MV-4-11 (cell line): Measurements from ENCODE around the gene ANKRD37.

Experiments used
- DNase-seq: peaks from one replicate; lab custom pipeline; 2025; lab: John Stamatoyannopoulos, UW

ANKRD37 gene

GRCh38 chr4:185421366-185422124, 24.9 kb downstream of the ANKRD37 start:
- DNase-seq: no peak

DNA sequence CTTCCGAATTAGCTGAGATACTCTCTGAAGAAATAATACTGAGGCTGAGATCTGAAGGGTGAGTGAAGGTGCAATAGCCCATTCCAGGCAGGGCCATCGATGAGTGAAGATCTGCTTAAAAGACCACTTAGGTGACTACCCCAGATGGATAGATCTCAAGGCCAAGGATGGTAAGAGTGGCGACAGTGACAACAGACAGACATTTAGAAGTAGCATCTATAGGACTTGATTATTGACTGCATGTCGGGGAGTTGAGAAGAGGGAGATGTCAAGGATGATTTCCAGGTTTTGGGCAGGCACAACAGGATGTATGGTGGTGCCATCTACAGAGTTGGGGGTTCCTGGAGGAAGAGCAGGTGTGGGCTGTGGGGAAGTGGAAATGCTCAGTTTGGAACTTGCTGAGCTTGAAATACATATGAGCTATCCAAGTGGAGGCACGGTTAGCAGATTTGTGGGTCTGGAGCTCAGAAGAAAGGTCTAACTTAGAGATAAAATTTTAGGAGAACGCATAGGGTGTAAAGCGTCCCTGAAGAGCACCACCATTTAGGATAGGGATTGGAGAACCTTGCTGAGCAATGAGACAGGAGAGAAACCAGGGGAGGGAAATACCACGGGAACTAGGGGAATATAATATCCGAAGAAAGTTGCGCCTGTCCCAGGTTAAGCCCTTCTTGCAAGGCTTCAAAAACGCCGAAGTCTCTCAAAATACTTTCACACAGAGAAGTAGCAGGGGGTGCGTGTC, 28.4 kb downstream of the ANKRD37 start:
- DNase-seq: peak; percentile 11

- DNase-seq: peak; percentile 75
These were observed 29.2 kb downstream of the ANKRD37 start, which contains the start of gene UFSP2 for GRCh38 chr4:185425647-185426352. Gene UFSP2, minus strand, starts transcription at chr4:185425964. Its CDS starts 96 bp downstream, at chr4:185425868.

DNA sequence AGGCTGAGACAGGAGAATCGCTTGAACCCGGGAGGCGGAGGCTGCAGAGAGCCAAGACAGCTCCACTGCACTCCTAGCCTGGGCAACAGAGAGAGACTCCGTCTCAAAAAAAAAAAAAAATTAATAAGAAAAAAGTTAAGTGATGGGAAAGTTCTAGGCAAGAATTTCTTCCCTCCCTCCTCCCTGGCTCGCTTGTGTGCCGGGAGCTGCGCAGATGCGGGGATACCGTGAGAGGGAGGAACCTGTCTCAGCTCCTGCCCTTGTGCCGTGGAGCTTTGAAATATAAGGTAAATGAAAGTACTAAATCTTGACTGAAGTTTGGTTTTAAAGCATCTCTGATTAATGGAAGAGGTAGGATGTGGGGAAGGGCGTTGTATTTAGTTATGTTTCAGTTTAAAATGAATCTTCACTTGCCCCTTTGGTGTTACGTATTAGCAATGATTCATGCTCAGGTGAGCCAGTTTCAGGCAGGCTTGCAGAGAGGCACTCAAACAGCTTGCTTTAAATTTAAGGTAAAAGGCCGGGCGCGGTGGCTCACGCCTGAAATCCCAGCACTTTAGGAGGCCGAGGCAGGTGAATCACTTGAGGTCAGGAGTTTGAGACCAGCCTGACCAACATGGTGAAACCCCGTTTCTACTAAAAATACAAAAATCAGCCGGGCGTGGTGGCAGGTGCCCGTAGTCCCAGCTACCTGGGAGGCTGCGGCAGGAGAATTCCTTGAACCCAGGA, 30.5 kb downstream of the ANKRD37 start:
- no peak for DNase-seq

DNA sequence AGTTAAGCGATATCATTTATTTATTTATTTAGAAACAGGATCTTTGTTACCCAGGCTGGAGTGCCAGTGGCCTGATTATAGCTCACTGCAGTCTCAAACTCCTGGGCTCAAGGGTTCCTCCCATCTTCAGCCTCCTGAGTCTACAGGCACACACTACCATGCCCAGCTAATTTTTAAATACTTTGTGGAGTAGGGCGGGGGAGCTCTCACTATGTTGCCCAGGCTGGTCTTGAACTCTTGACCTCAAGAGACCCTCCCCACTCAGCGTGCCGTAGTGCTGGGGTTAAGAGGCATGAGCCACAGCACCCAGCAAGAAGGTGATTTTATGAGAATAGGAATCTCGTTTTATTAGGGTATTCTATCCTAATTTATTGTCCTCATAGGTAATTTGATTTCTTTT, 33.0 kb downstream of the ANKRD37 start:
- DNase-seq: no peak

GRCh38 chr4:185435466-185435865, 38.8 kb downstream of the ANKRD37 start:
- no peak for DNase-seq

DNA sequence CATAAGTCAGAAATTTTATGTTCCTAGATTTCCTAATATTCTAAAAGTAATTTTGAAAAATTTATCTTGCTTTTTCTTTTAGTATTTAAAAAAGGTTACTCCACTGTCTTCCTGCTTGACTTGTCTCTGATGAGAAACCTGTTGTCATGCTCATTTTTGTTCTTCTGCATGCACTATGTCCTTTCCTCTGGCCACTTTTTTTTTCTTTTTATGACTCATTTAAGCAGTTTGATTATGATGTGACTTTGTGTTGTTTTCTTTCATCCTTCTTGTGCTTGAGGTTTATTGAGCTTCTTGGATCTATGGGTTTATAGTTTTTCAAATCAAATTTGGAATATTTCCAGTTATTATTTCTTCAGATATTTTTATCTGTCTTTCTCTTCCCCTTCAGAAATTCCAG, 41.2 kb downstream of the ANKRD37 start:
- DNase-seq: no peak

- DNase-seq: no peak
These were observed 44.8 kb downstream of the ANKRD37 start for GRCh38 chr4:185441479-185441878.

- DNase-seq: no peak
These were observed 48.6 kb downstream of the ANKRD37 start for GRCh38 chr4:185445209-185445608.
